Lung (tissue), 12 donors: Measurements from ENCODE around the gene SLC12A3. TPM values are rescaled to one million over a fixed set of nuclear protein-coding genes. Genes with fewer than 3 reads are reported as not detected.
A peak's percentile ranks its signal among the peaks of the same experiment; 100 is the strongest.

Source experiments
- ATAC-seq: fragments of 200-7000 bp; cut with Tn5 transposase; one replicate; pipeline ENCODE4 v1.9.1; 2020; ENCODE audit warnings: moderate number of reproducible peaks; ENCODE audit not compliant: insufficient read depth, low FRiP score
- DNase-seq, 3 donors: peaks; one replicate each; pipeline ENCODE4 v3.0.0-alpha.2; 2013 to 2017
- H3K27ac ChIP-seq, 2 donors: one replicate each; pipeline ENCODE4 v1.5.1; 2013; ENCODE audit warnings: mild to moderate bottlenecking in 2 of 2, moderate library complexity in 2 of 2, control low read depth in 1 of 2, inconsistent platforms in 1 of 2, low read depth in 1 of 2, low read length in 1 of 2
- H3K27me3 ChIP-seq, 3 donors: one replicate each; pipeline ENCODE4 v1.5.1; 2013; ENCODE audit warnings: low read length in 2 of 3; ENCODE audit not compliant: control insufficient read depth in 3 of 3, insufficient read depth in 3 of 3
- H3K36me3 ChIP-seq, 4 donors: one replicate each; pipeline ENCODE4 v1.5.1; 2013; ENCODE audit warnings: low read length in 4 of 4, mild to moderate bottlenecking in 1 of 4, moderate library complexity in 1 of 4; ENCODE audit not compliant: control insufficient read depth in 4 of 4, insufficient read depth in 4 of 4
- H3K4me1 ChIP-seq, 5 donors: one replicate each; pipeline ENCODE4 v1.5.1; 2013; ENCODE audit warnings: low read length in 5 of 5, mild to moderate bottlenecking in 2 of 5, moderate library complexity in 1 of 5; ENCODE audit not compliant: control insufficient read depth in 5 of 5, insufficient read depth in 5 of 5
- H3K4me3 ChIP-seq: one replicate; pipeline ENCODE4 v1.5.1; 2013; ENCODE audit warnings: mild to moderate bottlenecking, control low read depth, moderate library complexity
- H3K9ac ChIP-seq, 2 donors: one replicate each; pipeline ENCODE4 v1.5.1; 2013; ENCODE audit warnings: low read length in 2 of 2, control low read depth in 1 of 2; ENCODE audit not compliant: insufficient read depth in 1 of 2
- H3K9me3 ChIP-seq, 4 donors: one replicate each; pipeline ENCODE4 v1.5.1; 2013; ENCODE audit warnings: low read length in 3 of 4, mild to moderate bottlenecking in 1 of 4, moderate library complexity in 1 of 4; ENCODE audit not compliant: control insufficient read depth in 4 of 4, insufficient read depth in 3 of 4
- CTCF ChIP-seq: IDR thresholded peaks from 2 replicates; pipeline ENCODE4 v1.5.1; 2012; ENCODE audit warnings: mild to moderate bottlenecking; ENCODE audit errors: control extremely low read depth, extremely low read depth
- WGBS, 2 donors: extraction: QIAGEN DNeasy Blood & Tissue Kit; methylation state at CpG; one replicate each; pipeline ENCODE4 v1.1.7; 2013; 5-methylcytosine and 5-hydroxymethylcytosine counted together
- polyA plus RNA-seq, 2 donors: library from polyadenylated mRNA; stranded (reverse); fragments of 200-250 nt; gene quantifications; one replicate each; pipeline ENCODE4 v1.2.1, GENCODE V29; 2013
- total RNA-seq, 2 donors: library from RNA; depleted of rRNA in 1 of 2; stranded (reverse); fragments of >200 nt in 1 of 2; gene quantifications; one replicate each; pipeline ENCODE4 v1.2.1, GENCODE V29; 2014 to 2021
- donor health status: control.
- donor health status: control.
- donor health status: Bipolar disorder and iron deficiency.
- donor health status: healthy.
- donor health status: DM: yes; HTN: yes; CAD: no.

The SLC12A3 gene
- total and polyA plus RNA-seq, 4 donors: 0.04 to 0.07 TPM; not detected in 2

- H3K9ac ChIP-seq: no peak overlapping the region
- DNase-seq (no peak), ATAC-seq (no peak)
- no peak overlapping the region for H3K4me3 ChIP-seq
- H3K9me3 ChIP-seq: no peaks in the 10 kb centered on the region
- no peak overlapping the region for H3K27ac ChIP-seq
- peaks cover 0 to 8% (median 0%) of the 10 kb centered on the region in 5 donors for H3K4me1 ChIP-seq
- no peak for TF ChIP-seq CTCF
- WGBS, 2 donors: 82 to 96% methylated on average over 2 of the region's 2 CpGs
- H3K27me3 ChIP-seq: no peaks in the 10 kb centered on the region
- H3K36me3 ChIP-seq: peaks cover 24 to 38% (median 33%) of the 10 kb centered on the region in 4 donors
Observed at GRCh38 chr16:56835320-56835719, 29.7 kb upstream of the SLC12A3 start.

- WGBS, 2 donors: 67 to 87% methylated on average over 5 of the region's 5 CpGs
- H3K36me3 ChIP-seq: peaks cover 25 to 46% (median 36%) of the 10 kb centered on the region in 4 donors
Observed at GRCh38 chr16:56836410-56837230, 28.4 kb upstream of the SLC12A3 start.

GRCh38 chr16:56838622-56839337, 26.2 kb upstream of the SLC12A3 start:
- H3K9me3 ChIP-seq: no peaks in the 10 kb centered on the region
- H3K27ac ChIP-seq: no peak overlapping the region
- peaks cover 25 to 34% (median 31%) of the 10 kb centered on the region in 4 donors for H3K36me3 ChIP-seq
- no peak for DNase-seq
- 74 to 90% methylated on average over 9 of the region's 9 CpGs for WGBS, 2 donors
- no peaks in the 10 kb centered on the region for H3K27me3 ChIP-seq
- TF ChIP-seq CTCF: no peak
- no peak overlapping the region for H3K4me3 ChIP-seq
- ATAC-seq: no peak
- peaks cover 0 to 8% (median 0%) of the 10 kb centered on the region in 5 donors for H3K4me1 ChIP-seq
- no peak overlapping the region for H3K9ac ChIP-seq

More at GRCh38 chr16:56836410-56837230, 28.4 kb upstream of the SLC12A3 start:
- Histone ChIP-seq H3K27me3 (no peaks in the 10 kb centered on the region), H3K4me1 (peaks cover 0 to 8% (median 0%) of the 10 kb centered on the region in 5 donors), H3K9ac (no peak overlapping the region), H3K9me3 (no peaks in the 10 kb centered on the region), H3K4me3 (no peak overlapping the region), H3K27ac (peak overlapping the region in 1 of 2 donors; percentile 11)
- ATAC-seq (no peak), DNase-seq (no peak)
- no peak for TF ChIP-seq CTCF
